Neural crest cell (in vitro differentiated cells): ENCODE data around the gene VDR. TPM values are rescaled to one million over a fixed set of nuclear protein-coding genes. Genes with fewer than 3 reads are reported as not detected.
"Not testable (repeated sequence)": the region's sequence is repeated elsewhere in the genome, so short reads cannot be mapped to it uniquely, and the experiment has no call there.

Source experiments
- DNase-seq: peaks from one replicate; pipeline ENCODE4 v3.0.0; 2021; ENCODE audit warnings: low read depth, mixed read lengths, low spot score
- H3K27ac Mint-ChIP-seq: one replicate; pipeline ENCODE4 v1.8.0; 2021; ENCODE audit warnings: mild to moderate bottlenecking, mixed read lengths; ENCODE audit not compliant: unreplicated experiment
- H3K27me3 Mint-ChIP-seq: 2 replicates; pipeline ENCODE4 v1.8.0; 2021; ENCODE audit warnings: low read depth, mild to moderate bottlenecking, mixed read lengths
- H3K36me3 Mint-ChIP-seq: 2 replicates; pipeline ENCODE4 v1.8.0; 2021; ENCODE audit warnings: low read depth, mild to moderate bottlenecking, mixed read lengths
- H3K4me1 Mint-ChIP-seq: 2 replicates; pipeline ENCODE4 v1.8.0; 2021; ENCODE audit warnings: mixed read lengths
- H3K4me3 Mint-ChIP-seq: one replicate; pipeline ENCODE4 v1.8.0; 2021; ENCODE audit warnings: mild to moderate bottlenecking, mixed read lengths
- H3K9me3 Mint-ChIP-seq: 2 replicates; pipeline ENCODE4 v1.8.0; 2021; ENCODE audit warnings: mixed read lengths
- total RNA-seq: library from RNA; stranded (reverse); gene quantifications from 2 replicates; pipeline ENCODE4 v1.2.1, GENCODE V29; 2021
- TF ChIP-seq, protein P1 (sequence below): fragments of 200-600 bp; sonication (generic); conservative IDR thresholded peaks from 2 replicates; pipeline ENCODE4 v1.5.0; 2021; ENCODE audit warnings: antibody characterized with exemption, mild to moderate bottlenecking

VDR gene
- total RNA-seq, 1 donor from 2014 or later = not detected

DNA sequence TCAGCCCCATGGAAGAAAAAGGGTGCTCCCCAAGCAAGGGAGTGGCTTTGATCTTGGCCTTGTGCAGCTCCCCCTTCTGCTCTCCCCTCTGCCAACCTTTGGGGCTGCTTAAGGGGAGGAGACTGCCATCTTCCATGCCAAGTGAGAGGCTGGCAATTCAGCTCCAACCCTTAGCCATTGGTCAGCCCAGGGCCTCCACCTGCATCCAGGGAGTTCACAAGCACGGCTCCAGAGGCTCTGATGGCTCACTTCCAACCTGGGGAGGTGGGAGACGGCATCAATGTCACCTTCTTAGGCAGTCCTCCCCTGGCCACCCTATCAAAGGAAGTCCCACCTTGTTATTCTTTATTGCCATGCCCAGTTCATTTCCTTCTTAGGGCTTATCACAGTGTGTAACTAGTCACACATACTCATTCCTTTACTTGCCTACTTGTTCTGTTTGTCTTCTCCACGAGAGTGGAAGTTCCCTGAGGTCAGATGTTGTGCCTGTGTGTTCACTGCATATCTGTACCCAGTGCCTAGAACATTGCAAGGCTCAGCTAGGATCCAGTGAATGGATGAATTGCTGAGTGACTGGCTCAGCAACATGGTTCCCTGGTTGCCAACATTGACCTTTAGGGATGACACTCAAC lies 90.1 kb downstream of the VDR start:
- Mint-ChIP-seq H3K27ac (peak overlapping the region; percentile 41), H3K4me3 (peak overlapping the region; percentile 53), H3K4me1 (peaks cover 68% of the 10 kb centered on the region), H3K9me3 (no peaks in the 10 kb centered on the region), H3K27me3 (no peaks in the 10 kb centered on the region), H3K36me3 (no peaks in the 10 kb centered on the region)
- DNase-seq = no peak
- TF ChIP-seq, protein P1, sequence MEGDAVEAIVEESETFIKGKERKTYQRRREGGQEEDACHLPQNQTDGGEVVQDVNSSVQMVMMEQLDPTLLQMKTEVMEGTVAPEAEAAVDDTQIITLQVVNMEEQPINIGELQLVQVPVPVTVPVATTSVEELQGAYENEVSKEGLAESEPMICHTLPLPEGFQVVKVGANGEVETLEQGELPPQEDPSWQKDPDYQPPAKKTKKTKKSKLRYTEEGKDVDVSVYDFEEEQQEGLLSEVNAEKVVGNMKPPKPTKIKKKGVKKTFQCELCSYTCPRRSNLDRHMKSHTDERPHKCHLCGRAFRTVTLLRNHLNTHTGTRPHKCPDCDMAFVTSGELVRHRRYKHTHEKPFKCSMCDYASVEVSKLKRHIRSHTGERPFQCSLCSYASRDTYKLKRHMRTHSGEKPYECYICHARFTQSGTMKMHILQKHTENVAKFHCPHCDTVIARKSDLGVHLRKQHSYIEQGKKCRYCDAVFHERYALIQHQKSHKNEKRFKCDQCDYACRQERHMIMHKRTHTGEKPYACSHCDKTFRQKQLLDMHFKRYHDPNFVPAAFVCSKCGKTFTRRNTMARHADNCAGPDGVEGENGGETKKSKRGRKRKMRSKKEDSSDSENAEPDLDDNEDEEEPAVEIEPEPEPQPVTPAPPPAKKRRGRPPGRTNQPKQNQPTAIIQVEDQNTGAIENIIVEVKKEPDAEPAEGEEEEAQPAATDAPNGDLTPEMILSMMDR = no peak

DNA sequence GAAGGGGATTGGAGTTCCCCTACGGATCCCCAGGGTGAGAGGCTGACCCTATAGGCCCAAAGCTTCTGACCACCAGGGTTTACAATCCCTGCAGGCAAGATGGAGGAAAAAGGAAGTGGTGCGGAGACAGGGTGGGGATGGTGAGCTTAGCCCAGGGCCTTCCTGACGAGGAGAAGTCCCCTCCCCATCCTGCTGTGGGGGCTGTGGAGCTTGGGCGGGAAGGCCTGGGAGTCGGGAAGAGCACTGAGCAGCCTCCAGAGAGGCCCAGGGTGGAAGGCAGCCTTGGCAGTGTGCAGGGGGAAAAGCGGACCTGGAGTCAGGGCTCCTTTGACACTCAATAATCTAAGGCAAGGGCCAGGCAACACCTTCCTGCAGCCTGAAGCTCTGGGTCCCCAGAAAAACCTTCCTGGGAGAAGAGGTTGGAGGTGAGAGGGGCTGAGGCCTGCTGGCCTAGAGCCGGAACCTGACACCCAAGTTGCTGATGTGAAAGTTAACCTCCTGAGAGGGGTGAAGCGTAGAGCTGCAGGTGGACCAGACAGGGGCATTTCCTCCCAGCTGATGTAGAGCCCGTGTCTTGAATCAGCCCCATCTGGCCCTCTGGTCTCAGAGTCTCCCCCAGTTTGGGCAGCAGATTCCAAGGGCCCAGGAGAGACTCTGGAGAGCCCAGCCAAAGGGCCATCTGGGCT lies 91.1 kb downstream of the VDR start:
- no peaks in the 10 kb centered on the region for H3K9me3 Mint-ChIP-seq
- peak overlapping the region; percentile 47 for H3K27ac Mint-ChIP-seq
- no peaks in the 10 kb centered on the region for H3K36me3 Mint-ChIP-seq

DNA sequence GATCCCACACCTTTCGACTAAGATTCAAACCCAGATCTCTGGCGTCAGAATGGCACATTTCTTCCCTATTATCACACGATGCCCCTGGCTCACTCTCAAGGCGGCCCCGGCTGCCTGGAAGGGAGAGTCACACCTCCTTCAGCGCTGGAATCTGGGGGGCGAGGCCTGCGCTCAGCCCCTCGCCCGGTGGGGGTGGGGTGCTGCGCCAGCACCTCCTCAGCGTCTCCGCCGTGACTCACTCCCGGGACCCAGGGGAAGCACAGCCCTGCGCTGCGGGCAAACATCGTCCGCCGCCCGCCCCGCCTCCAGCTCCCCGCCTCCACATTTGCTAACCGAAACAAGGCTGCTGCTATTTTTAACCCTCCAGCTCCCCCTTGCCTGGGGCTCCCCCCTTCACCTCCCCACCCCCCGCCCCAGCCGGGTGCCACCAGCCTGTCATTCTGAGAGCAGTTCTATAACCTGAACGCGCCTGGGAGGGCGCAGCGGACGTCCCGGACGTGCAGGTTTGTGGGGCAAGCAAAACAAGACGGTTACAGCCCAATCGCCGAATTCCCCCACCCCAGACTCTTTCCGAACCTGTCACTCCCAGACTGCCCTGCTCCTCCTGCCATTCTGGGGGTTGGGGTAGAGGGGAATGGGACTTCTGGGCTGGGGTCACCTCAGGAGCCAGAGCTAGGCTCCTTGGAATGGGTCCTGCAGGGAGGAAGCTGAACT lies 91.8 kb downstream of the VDR start:
- H3K9me3 Mint-ChIP-seq = no peaks in the 10 kb centered on the region
- H3K4me1 Mint-ChIP-seq = peaks cover 74% of the 10 kb centered on the region
- peak overlapping the region; percentile 85 for H3K4me3 Mint-ChIP-seq
- peak; percentile 40 for DNase-seq
- no peaks in the 10 kb centered on the region for H3K27me3 Mint-ChIP-seq
- TF ChIP-seq, protein P1 = no peak
- no peaks in the 10 kb centered on the region for H3K36me3 Mint-ChIP-seq
- peak overlapping the region; percentile 47 for H3K27ac Mint-ChIP-seq

More for the DNA sequence above, 91.1 kb downstream of the VDR start:
- H3K4me3 Mint-ChIP-seq = peak overlapping the region; percentile 85
- no peaks in the 10 kb centered on the region for H3K27me3 Mint-ChIP-seq
- peaks cover 74% of the 10 kb centered on the region for H3K4me1 Mint-ChIP-seq
- DNase-seq = no peak
- TF ChIP-seq, protein P1 = no peak

DNA sequence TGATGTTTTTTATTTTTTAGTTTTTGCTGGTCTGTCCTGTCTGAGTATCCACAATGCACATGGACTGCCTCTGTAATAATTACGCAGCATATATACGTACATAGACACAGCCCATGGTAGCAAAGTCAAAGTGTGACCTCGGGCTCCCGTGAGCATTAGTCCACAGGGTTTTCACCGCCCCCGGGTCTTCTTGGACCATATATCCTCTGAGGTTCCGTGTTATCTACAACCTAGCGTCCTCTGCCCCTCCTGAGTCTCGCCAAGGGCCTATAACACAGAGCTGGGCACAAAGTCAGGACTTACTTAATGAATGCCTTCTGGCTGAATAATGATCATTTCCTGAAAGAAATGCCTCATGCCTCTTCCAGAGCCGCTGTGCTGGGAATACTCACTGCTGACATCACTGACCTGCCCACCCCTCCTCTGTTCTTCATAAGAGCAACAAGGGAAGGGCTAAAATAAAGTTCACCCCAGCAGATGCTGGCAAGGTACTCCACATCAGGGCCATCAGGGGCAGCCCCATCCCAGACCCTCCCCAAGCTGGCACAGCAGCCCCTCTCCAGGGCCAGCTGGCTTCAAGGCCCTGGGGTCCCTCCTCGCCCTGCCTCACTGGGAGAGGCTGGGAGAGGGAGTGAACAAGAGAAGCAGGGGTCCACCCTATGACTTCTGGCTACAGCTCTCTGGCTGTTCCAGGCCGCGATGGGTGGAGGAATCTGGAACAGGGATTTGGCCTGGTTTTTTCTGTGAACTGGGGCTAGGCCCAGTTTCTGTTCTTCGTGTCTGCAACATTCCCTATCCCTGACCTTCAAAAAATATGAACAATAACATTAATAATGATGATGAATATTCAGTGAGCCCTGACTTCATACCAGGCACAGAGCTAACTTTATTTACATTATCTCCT lies 93.0 kb downstream of the VDR start:
- Mint-ChIP-seq H3K9me3 (no peaks in the 10 kb centered on the region), H3K4me3 (peak overlapping the region; percentile 74), H3K36me3 (no peaks in the 10 kb centered on the region), H3K4me1 (peaks cover 74% of the 10 kb centered on the region), H3K27ac (peak overlapping the region; percentile 71), H3K27me3 (no peaks in the 10 kb centered on the region)
- DNase-seq = no peak
- TF ChIP-seq, protein P1 = no peak

DNA sequence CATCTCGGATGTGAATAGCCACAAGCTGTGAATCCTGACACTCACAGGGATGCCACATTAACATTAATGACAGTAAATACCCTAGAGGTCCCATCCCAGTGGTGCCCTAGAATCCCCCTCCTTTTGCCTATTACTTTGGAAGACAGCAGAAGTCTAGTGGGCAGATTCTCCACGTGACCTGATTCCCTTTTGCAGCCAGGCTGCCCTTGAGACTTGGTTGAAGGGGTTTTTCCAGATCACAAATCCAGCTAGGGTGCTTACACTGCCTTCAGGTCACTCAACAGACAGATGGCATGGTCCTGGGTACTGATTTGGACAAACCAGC lies 93.8 kb downstream of the VDR start:
- DNase-seq = no peak
- no peak overlapping the region for H3K27ac Mint-ChIP-seq
- H3K27me3 Mint-ChIP-seq = no peaks in the 10 kb centered on the region
- no peaks in the 10 kb centered on the region for H3K36me3 Mint-ChIP-seq
- H3K9me3 Mint-ChIP-seq = no peaks in the 10 kb centered on the region
- H3K4me3 Mint-ChIP-seq = peak overlapping the region; percentile 56
- H3K4me1 Mint-ChIP-seq = peaks cover 66% of the 10 kb centered on the region
- TF ChIP-seq, protein P1 = no peak

DNA sequence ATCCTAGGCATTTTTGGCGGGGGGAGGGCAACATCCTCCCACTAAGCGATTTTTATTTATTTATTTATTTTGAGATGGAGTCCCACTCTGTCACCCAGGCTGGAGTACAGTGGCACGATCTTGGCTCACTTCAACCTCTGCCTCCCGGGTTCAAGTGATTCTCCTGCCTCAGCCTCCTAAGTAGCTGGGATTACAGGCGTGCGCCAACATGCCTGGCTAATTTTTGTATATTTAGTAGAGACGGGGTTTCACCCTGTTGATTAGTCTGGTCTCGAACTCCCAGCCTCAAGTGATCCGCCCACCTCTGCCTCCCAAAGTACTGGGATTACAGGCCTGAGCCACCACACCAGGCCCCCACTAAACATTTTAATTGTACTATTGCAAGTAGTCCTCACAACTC lies 95.3 kb downstream of the VDR start:
- H3K36me3 Mint-ChIP-seq, H3K4me3 Mint-ChIP-seq, H3K27me3 Mint-ChIP-seq, H3K27ac Mint-ChIP-seq, H3K9me3 Mint-ChIP-seq, DNase-seq: not testable (repeated sequence)
- peaks cover 69% of the 10 kb centered on the region for H3K4me1 Mint-ChIP-seq
